GM20431 (cell line): ENCODE data around the gene SERPINH1.
"Not testable (repeated sequence)": the region's sequence is repeated elsewhere in the genome, so short reads cannot be mapped to it uniquely, and the experiment has no call there.

Experiments
- in situ Hi-C: fragments of 300-500 bp; cut with MseI, MboI; formaldehyde crosslinking; loops from one replicate; pipeline ENCODE4 v1.15.0; 2020; ENCODE audit warnings: low sequenced_read_pairs; ENCODE audit not compliant: unreplicated experiment

SERPINH1 gene

DNA sequence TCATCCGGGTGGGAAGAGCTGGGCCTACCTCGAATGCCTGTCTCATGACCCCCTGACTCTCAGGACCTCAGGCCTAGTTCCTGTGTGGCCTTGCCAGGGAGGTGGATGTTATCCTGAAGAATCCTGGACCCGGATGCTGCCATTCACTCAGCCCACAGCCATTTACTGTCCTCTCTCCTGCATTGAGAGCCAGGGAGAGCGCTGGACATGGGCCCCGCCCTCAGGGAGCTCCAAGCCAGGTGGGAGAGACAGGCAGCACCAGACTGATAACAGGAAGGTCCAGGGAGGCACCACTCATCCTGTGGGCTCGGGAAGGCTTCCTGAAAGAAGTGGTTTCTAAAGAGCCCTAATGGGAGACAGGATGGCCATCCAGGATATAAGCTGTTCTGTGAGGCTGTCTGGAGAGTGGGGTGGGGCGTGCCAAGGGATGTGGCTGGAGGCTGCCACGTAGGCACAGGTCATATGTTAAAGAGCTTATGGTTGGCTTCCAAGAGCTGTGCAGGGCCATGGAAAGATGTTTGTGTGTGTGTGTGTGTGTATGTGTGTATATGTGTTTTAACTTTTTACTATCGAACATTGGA is 8.6 kb downstream of the SERPINH1 start:
- in situ Hi-C loops = no loop called here

DNA sequence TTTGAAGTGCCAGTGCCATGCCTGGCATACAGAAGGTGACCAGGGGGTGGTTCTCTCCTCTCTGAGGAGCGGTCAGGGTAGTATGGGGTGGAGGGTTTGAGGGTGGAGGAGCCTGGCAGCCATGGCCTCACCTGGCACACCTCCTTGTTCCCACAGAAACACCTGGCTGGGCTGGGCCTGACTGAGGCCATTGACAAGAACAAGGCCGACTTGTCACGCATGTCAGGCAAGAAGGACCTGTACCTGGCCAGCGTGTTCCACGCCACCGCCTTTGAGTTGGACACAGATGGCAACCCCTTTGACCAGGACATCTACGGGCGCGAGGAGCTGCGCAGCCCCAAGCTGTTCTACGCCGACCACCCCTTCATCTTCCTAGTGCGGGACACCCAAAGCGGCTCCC is 9.6 kb downstream of the SERPINH1 start:
- in situ Hi-C loops = no loop called here

DNA sequence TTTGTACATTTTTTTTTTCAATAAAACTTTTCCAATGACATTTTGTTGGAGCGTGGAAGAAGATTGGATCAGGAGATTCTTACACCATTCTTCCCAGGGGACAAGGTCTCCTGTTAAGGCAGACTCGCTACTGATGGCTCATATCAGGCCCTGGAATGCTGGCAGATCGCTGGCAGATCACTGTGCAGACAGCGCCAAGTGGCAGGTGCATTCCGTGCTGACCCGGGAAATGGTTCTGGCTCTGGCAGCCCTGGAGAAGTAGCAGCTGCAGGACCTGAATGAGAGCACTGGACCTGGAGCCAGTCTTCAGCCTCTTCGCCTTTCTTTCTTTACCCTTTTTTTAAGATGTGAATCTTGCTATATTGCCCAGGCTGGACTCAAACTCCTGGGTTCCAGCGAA is 10.7 kb downstream of the SERPINH1 start:
- in situ Hi-C loops = no loop called here

DNA sequence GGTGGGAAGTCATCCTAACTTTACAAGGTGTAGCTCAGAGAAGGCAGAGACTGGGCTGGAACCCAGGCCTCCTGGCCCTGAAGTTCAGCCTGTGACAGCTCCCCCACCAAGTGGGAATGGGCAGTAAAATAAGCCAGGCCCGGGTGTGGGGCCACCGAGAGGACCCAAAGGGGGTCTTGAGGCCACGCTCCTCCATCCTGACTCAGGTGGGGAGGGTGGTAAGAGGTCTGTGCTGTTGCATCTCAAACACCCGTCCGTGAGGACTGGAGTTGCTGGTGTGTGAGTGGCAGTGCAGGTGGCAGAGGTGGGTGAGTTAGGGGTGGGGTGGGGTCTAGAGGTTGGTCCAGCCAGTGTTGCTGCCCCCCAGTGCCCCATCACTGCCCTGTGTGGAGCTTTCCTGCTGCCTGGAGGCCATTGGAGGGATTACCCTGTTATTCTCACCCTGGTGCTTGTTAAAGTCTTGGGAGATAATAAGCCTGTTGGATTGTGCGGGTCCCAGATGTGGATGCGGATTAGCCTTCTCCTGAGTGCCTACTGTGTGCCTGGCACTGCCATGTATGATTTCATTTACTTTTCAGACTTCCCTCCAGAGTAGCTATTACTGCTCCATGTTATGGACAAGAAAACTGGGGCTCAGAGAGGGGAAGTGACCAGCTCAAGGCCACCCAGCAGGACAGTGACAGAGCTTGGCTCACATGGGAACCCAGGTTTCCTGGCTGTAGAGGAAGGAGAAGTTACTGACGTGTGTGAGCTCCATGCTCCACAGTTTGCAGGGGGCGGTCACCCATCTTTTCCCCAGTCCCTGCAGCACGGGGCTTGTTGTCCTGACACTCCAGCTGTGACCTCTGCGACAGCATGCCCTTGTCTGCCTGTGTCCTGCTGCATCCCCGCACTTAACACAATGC is 12.9 kb downstream of the SERPINH1 start:
- in situ Hi-C loops = no loop called here

DNA sequence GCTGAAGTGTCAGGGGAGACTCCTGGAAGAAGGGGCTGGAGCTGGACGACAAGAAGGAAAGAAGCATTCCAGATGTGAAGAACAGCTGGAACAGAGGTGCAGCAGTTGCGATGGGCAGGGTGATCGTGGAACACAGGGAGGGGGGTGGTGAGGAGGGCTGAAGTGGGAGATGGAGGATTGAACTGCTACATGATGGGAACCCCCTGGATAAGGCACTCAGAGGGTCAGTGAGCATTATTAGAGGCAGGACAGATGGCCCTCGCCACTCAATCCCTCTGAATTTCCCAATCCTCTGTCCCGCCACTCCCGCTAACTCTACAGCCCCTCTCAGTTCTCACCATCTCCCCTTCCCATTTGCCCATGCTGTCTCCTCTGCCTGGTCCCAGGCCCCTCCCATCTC is 14.0 kb downstream of the SERPINH1 start:
- in situ Hi-C loops = no loop called here

DNA sequence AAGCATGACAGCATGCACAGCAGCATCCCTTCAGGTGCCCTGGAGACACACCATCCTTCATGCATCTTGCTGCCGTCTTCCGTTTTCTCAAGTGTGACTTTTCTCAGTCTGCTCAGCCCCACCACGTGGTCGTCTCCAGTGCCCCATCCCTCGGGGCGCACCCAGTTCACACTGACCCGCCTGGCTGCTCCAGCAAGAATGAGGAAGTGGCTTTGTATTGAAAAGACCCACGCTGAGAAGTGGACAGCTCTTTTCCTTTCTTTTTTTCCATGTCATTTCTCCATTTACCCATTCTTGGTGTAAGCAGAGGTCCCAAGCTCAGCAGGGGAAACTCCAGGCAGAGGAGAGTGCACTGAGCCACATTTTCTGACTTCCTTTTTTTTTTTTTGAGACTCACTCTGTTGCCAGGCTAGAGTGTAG is 14.5 kb downstream of the SERPINH1 start:
- in situ Hi-C loops = no loop called here

DNA sequence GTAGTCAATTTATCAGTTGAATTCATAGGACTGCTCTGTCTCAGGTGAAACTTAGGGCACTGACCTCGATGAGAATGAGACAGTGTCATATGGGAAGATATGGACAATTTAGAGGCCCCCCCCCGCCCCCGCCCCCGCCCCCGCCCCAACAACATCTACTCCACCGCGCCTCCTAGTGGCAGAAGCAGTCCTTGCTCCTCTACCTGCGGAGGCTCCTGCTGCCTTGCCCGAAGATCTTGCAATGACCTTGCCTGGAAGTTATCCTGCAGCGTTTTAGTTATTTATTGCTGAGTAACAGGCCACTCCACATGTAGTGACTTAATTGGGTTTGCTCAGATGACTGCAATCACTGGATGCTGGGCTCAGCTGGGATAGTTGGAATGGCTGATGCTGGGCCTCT is 15.2 kb downstream of the SERPINH1 start:
- in situ Hi-C loops = no loop called here

DNA sequence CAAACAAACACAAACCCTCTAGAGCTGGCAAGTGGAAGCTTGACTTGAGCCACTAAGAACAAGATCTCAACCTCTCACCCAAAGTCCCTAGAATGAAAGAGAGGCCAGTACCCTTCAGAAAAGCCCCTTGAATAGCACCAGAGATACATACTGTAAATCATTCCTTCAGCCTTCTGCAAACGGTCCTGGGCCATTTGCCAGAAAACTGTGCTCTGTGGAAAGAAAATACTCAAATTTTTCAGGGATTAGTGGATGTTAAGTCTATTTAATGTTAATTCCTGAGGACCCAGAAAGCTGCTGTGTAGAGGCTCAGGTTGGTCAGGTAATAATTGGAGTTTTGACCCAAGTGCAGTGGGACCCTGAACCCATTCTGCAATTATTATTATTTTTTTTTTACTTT is 16.9 kb downstream of the SERPINH1 start:
- in situ Hi-C loops = no loop called here

DNA sequence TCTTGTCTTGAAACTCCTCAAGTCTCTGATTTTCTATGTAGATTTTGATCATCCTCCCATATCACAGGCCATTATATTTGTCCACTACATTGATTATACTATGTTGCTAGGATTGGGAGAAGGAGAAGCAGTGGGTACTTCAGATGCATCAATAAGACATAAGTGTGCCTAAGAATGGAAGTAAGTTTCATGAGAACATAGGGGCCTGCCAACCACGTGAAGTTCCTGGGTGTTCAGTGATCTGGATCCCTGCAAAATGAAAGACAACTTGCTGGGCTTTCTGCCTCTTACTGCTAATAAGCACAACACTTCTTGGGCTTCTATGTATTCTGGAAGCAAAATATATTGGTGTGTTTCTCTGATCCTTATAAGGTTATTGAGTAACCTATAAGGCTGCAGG is 17.8 kb downstream of the SERPINH1 start:
- in situ Hi-C loops = no loop called here

DNA sequence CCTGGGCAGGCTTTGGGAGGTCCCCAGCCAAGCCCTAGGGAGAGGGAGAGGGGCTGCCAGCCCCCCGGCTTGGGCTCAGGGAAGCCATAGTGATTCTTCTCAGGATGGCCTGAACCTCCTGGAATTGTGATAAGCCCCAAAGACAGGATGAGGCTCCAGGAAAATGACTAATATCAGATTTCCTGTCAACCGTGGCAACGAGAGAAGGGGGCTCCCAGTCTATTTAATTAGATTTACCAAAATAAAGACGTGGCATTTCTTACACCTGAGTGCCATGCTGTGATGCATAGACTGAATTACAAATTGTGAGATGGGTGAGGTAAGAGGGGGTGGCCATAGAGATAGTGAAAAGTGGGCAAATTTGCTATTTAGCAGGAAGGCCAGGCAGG is 20.4 kb downstream of the SERPINH1 start:
- in situ Hi-C loops = no loop called here

DNA sequence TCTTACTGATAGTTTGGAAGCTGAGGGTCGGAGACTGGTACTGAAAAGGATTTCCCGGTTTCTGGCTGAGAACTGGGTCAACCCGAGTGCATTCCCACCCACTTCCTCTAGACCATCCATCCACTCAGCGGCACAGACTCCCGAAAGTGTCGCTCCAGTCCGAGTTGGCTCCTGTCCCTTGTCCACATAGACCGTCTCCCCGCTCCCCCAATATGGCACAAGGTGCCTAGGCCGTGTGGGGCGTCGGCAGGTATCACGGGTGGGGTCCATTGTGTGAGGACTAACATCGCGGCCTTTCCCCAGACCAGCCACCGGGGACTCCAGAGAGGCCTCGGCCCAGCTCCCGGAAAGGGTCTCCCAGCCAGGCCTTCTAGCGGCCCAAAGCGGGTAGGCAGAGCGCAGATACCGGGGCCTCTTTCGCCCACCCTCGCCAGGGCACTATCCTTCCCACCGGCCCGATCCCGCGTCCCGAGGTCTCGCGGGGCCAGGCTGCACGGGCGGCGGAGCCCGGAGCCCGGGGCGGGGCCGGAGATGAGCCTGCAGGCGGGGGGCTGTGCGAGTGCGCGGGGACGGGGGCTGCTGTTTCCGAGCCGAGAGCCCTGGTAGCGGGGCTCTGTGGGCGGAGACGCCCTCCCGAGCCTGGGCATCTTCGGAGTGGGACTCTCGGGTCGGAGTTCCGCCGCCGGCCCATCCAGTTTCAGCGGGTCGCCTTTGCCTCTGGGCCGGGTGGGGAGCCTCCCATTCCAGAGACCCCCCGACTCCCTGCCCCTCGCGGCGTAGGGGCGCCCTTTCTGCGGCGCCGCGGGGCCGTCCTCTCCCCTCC is 21.1 kb downstream of the SERPINH1 start:
- in situ Hi-C loops = no loop called here

DNA sequence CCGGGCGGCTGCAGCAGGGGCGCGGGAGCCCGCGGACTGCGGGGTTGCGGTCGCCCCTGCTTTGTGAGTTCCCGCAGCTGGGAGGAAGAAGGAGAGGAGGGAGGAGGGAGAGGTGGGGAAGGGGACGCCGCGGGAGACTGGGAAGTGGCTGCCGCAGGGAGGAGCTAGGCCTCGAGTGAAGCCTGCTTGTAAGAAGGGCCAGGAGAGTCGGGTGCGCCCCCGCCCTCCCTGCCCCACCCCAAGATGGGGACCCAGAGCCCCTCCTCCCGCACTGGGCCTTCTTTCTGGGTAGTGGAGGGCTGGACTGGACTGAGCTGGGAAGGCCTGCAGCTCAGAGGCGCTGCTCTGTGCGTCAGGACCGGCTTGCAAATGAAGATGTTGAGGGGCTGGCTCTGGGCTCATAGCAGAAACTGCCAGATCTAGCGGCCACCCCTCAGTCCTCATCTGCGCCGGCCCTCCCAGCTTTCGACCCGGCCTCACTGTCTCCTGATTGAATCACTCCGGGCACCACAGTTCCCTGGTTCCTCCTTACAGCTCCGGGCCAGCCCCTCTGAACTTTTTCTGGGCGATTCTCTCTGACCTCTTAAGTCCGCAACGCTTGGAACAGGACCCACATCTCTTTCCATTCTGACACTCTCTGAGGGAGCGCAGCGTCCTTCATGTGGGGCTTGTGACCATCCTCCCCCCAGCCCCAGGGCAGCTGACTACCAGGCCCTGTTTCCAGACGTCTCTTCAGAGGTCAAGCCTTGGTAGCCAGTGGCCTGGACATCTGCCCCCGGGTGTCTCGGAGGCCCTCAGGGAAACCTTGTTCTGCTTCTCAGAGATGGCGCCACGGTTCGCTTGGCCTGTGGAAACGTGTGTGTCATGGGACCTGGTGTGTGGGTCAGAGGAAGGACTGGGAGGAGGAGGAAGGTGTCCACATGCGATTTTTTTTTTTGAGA is 21.9 kb downstream of the SERPINH1 start:
- in situ Hi-C loops = no loop called here

DNA sequence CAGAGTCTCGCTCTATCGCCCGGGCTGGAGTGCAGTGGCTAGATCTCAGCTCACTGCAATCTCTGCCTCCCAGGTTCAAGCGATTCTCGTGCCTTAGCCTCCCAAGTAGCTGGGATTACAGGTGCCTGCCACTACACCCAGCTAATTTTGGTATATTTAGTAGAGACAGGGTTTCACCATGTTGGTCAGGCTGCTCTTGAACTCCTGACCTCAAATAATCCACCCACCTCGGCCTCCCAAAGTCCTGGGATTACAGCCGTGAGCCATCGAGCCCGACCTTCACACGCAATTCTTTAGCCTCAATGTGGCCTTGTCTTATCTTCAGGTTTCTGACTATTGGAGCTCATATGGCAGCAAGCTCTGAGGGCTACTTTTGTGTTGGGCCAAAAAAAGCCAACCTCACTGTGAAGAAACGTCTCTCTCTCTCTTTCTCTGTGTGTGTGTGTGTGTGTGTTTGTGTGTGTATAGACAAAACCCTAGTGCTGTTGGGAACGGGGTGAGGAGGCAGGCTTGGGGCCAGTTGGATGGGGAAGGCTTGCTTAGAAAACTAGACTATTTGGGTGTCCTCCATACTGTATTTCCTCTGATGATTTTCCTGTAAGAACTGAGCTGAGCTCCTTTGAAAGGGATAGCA is 22.7 kb downstream of the SERPINH1 start:
- in situ Hi-C loops = not testable (repeated sequence)

DNA sequence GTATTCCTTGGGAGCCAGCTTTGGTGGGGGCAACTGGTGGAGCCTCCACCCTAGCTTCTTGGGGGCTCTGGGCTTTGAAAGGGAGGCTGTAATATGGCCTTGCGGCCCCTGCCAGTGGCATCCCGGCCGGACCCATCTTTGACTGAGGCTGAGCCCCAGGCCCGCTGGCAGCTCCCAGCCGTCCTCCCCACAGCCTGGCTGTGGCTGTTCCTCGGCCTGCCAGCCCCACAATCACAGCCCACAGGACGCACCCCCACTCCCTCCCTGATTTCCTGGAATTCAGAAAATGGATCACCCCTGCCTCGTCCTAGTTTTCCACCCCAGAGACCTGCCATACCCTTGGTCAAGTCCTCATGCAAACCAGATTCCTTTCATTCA is 23.2 kb downstream of the SERPINH1 start:
- in situ Hi-C loops = no loop called here

DNA sequence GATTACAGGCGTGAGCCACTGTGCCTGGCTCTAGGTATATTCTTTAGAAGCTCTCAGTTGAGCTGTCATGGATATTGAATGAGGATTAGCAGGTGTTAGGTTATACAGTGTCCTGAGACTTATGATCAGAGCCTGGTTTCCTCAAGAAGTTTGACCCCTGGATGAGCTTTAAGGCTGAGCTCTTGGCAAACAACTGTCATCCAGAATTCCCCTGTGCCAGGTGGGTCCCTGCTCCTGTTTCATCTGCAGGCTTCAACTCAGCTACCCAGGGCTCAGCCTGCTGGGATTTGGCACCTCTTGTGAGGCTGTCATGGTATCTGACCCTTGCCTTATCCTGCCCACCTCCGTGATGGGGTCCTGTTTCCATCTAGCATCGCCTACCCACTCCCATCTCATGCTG is 24.3 kb downstream of the SERPINH1 start:
- in situ Hi-C loops = no loop called here

DNA sequence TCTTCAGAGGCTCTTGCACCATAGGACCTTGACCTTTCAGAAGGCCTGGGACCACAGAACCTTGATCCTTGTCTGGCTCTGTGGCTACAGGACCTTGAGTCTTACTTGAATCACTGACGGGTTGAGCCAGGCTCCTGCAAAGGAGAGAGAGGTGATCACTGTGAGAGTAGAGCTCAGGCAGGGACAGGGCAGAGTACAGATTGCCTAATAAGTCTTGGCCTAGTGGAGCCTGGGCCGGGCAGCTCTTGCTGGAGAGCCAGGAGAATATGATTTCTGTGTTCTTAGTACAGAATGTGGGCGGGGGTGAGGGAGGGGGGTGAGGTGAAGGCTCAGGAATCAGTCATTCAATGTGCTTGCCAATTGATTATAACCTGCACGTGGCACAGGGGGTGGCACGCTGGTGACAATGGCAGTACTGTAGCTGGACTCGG is 26.0 kb downstream of the SERPINH1 start:
- in situ Hi-C loops = no loop called here

DNA sequence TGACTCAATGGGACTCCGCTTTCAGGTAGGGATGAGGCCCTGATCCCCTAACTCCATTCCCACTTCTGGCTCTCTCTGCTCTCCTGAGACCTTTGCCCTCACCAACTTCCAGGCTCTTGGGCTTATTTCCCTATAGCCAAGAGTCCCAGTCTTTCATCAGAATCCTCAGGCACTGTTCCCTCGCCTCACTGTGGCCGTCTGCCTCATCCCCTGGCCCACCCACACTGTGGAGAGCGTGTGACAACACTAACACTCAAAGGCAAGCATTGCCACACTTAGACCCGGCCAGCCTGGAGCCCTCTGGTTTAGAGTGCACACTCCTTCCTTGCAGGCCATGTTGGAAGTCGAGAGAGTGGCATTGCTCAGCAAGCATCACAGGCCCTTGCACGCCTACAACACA is 27.0 kb downstream of the SERPINH1 start:
- in situ Hi-C loops = no loop called here

DNA sequence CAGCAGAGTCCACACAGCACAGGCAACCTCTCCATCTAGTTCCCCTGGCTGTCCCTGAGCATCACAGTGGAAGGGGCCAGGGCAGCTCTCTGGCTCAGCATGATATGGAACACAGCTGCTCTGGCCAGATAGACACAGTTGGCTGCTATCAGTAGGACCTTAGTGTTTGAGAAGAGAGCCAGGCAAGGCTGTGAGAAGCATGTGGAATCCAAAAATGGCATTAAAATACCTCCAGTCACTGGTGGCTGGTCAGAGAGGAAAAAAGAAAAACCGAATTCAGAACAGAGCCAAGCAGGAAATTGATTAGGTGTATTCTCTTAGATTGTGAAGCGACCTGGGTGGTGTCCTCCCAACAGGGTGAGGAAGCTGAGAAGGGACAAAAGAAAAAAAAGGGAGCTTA is 27.9 kb downstream of the SERPINH1 start:
- in situ Hi-C loops = no loop called here

DNA sequence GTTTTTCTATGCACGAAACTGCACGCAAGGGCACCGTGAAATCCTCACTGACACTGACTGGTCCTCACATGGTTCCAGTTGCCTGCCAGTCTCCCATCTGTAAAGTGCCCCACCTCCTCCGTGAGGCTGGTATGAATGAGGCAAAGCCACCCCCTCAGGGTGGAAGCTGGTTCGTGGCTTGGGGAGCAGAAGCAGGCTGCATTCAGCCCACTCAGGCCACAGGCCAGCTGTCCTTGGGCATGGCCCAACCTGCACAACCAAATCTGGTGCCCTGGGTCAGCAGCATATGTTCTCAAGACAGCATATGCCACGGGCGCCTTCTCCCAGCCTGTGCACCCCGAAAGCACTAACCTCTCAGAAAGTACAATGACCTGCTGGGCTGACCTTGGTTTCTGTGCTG is 29.3 kb downstream of the SERPINH1 start:
- in situ Hi-C loops = no loop called here
